Measurements from ENCODE around the gene RIPK1.

Gene RIPK1

DNA sequence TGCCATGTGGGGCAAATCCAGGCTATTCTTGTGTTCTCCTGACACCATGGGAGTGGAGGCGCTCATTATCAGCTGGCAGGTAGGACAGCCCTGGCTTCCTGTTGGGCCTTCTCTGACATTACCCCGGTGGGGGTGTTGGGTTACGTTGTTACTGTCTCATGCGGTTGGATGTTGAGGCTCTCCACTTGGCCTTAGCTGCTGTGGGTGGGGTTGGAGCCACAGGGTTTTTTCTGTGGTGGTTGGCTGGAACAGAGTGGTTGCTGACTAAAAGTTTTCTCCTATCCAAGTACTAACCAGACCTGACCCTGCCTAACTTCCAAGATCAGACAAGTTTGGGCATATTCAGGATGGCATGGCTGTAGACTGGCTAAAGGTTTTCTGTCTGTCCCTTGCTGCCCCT, 20.2 kb downstream of the RIPK1 start:
- Histone ChIP-seq H3K27ac (ENCODE audit: low read length) (no peak overlapping the region), H3K4me2 (ENCODE audit: low read length) (no peak overlapping the region), H3K4me3 (ENCODE audit: low read length) (no peak overlapping the region), H4K20me1 (ENCODE audit: insufficient read depth, low read length) (no peaks in the 10 kb centered on the region), H3K9me3 (ENCODE audit: insufficient read depth, low read length) (no peaks in the 10 kb centered on the region), H2AFZ (ENCODE audit: low read depth, low read length) (no peak overlapping the region), H3K27me3 (ENCODE audit: low read depth, low read length) (no peaks in the 10 kb centered on the region), H3K79me2 (ENCODE audit: low read length) (no peaks in the 10 kb centered on the region), H3K4me1 (ENCODE audit: low read length) (no peaks in the 10 kb centered on the region), H3K9ac (ENCODE audit: low read length) (no peak overlapping the region), H3K36me3 (replicated peaks; ENCODE audit: low read depth, low read length) (peaks cover 3% of the 10 kb centered on the region)
- TF ChIP-seq, protein P1, sequence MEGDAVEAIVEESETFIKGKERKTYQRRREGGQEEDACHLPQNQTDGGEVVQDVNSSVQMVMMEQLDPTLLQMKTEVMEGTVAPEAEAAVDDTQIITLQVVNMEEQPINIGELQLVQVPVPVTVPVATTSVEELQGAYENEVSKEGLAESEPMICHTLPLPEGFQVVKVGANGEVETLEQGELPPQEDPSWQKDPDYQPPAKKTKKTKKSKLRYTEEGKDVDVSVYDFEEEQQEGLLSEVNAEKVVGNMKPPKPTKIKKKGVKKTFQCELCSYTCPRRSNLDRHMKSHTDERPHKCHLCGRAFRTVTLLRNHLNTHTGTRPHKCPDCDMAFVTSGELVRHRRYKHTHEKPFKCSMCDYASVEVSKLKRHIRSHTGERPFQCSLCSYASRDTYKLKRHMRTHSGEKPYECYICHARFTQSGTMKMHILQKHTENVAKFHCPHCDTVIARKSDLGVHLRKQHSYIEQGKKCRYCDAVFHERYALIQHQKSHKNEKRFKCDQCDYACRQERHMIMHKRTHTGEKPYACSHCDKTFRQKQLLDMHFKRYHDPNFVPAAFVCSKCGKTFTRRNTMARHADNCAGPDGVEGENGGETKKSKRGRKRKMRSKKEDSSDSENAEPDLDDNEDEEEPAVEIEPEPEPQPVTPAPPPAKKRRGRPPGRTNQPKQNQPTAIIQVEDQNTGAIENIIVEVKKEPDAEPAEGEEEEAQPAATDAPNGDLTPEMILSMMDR (IDR thresholded peaks at IDR 0.05; ENCODE audit: low read depth, low read length), result no peak
- TF ChIP-seq EZH2phosphoT487 (IDR thresholded peaks at IDR 0.05; ENCODE audit: low read depth), result no peak

DNA sequence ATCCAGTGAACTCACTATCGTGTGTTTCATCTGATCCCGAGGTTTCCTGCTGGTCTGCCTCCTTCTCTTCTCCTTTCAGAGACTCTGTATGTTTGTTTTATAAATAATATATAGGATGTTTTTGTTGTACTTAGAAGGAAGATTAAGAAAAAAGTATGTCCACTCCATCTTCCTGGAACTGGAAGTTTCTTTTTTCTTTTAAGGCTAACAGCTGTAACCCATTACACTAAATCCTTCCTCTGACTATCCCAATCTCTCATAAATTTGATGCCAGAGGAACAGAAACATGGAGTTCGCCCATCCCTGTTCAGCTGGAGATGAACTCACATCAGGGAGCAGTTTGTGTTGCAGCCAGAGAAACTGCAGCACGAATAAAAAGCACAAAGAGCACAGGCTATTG, 20.7 kb downstream of the RIPK1 start:
- no peak overlapping the region for H3K27ac ChIP-seq (ENCODE audit: low read length)

GRCh38 chr6:3090013-3090412, 21.7 kb downstream of the RIPK1 start:
- H3K9ac ChIP-seq (ENCODE audit: low read length), result no peak overlapping the region

More for the DNA sequence above, 20.7 kb downstream of the RIPK1 start:
- Histone ChIP-seq H3K79me2 (ENCODE audit: low read length) (no peaks in the 10 kb centered on the region), H2AFZ (ENCODE audit: low read depth, low read length) (no peak overlapping the region), H3K4me1 (ENCODE audit: low read length) (no peaks in the 10 kb centered on the region), H3K9ac (ENCODE audit: low read length) (no peak overlapping the region), H3K36me3 (replicated peaks; ENCODE audit: low read depth, low read length) (peaks cover 3% of the 10 kb centered on the region), H3K27me3 (ENCODE audit: low read depth, low read length) (no peaks in the 10 kb centered on the region), H3K4me2 (ENCODE audit: low read length) (no peak overlapping the region), H3K4me3 (ENCODE audit: low read length) (no peak overlapping the region), H4K20me1 (ENCODE audit: insufficient read depth, low read length) (no peaks in the 10 kb centered on the region), H3K9me3 (ENCODE audit: insufficient read depth, low read length) (no peaks in the 10 kb centered on the region)
- TF ChIP-seq, protein P1 (IDR thresholded peaks at IDR 0.05; ENCODE audit: low read depth, low read length), result no peak
- TF ChIP-seq EZH2phosphoT487 (IDR thresholded peaks at IDR 0.05; ENCODE audit: low read depth), result no peak

GRCh38 chr6:3094815-3095214, 26.5 kb downstream of the RIPK1 start:
- H3K9me3 ChIP-seq (ENCODE audit: insufficient read depth, low read length), result no peaks in the 10 kb centered on the region
- H3K9ac ChIP-seq (ENCODE audit: low read length), result no peak overlapping the region
- H3K4me2 ChIP-seq (ENCODE audit: low read length), result no peak overlapping the region
- H3K4me3 ChIP-seq (ENCODE audit: low read length), result no peak overlapping the region
- H2AFZ ChIP-seq (ENCODE audit: low read depth, low read length), result no peak overlapping the region
- H4K20me1 ChIP-seq (ENCODE audit: insufficient read depth, low read length), result no peaks in the 10 kb centered on the region
- H3K36me3 ChIP-seq (replicated peaks; ENCODE audit: low read depth, low read length), result no peaks in the 10 kb centered on the region
- no peaks in the 10 kb centered on the region for H3K4me1 ChIP-seq (ENCODE audit: low read length)
- no peak for TF ChIP-seq EZH2phosphoT487 (IDR thresholded peaks at IDR 0.05; ENCODE audit: low read depth)
- TF ChIP-seq, protein P1 (IDR thresholded peaks at IDR 0.05; ENCODE audit: low read depth, low read length), result no peak
- H3K79me2 ChIP-seq (ENCODE audit: low read length), result no peaks in the 10 kb centered on the region
- H3K27me3 ChIP-seq (ENCODE audit: low read depth, low read length), result no peaks in the 10 kb centered on the region
- no peak overlapping the region for H3K27ac ChIP-seq (ENCODE audit: low read length)

More at GRCh38 chr6:3090013-3090412, 21.7 kb downstream of the RIPK1 start:
- Histone ChIP-seq H3K27me3 (ENCODE audit: low read depth, low read length) (no peaks in the 10 kb centered on the region), H3K9me3 (ENCODE audit: insufficient read depth, low read length) (no peaks in the 10 kb centered on the region), H4K20me1 (ENCODE audit: insufficient read depth, low read length) (no peaks in the 10 kb centered on the region), H3K4me2 (ENCODE audit: low read length) (no peak overlapping the region), H2AFZ (ENCODE audit: low read depth, low read length) (no peak overlapping the region), H3K79me2 (ENCODE audit: low read length) (no peaks in the 10 kb centered on the region), H3K27ac (ENCODE audit: low read length) (no peak overlapping the region), H3K36me3 (replicated peaks; ENCODE audit: low read depth, low read length) (peaks cover 1% of the 10 kb centered on the region), H3K4me3 (ENCODE audit: low read length) (no peak overlapping the region), H3K4me1 (ENCODE audit: low read length) (no peaks in the 10 kb centered on the region)
- TF ChIP-seq, protein P1 (IDR thresholded peaks at IDR 0.05; ENCODE audit: low read depth, low read length), result no peak
- TF ChIP-seq EZH2phosphoT487 (IDR thresholded peaks at IDR 0.05; ENCODE audit: low read depth), result no peak

Measured in OCI-LY3 (cell line).